ENCODE results near the gene G3BP1.
"Not testable (repeated sequence)": the region's sequence is repeated elsewhere in the genome, so short reads cannot be mapped to it uniquely, and the experiment has no call there.

Gene G3BP1

DNA sequence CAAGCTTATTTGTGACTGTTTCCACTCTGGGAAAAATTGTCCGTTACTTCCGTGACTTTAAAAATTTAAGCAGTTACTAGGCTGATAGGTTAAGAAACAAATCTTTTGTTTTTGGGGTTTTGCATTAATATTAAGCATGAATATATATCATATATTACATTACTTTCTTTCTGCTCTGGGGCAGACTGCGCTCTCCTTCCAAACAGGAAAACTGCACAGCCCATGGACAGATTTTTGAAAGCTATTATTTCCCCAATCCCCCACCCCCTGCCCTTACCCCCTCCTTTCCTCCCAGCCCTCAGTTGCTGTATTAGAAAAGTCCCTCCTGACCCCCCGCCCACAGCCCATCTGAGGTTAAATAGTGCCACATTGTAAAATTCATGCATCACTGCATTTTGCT is 50.4 kb downstream of the G3BP1 start:
- Mint-ChIP-seq H3K27ac (no peak overlapping the region), H3K9me3 (no peaks in the 10 kb centered on the region), H3K4me1 (ENCODE audit: low read depth) (no peaks in the 10 kb centered on the region), H3K36me3 (ENCODE audit: low read depth) (peaks cover 2% of the 10 kb centered on the region), H3K27me3 (ENCODE audit: low read depth) (no peaks in the 10 kb centered on the region), H3K4me3 (no peak overlapping the region)
- DNase-seq (ENCODE audit: low spot score) = no peak

GRCh38 chr5:151825445-151825844 is 53.7 kb downstream of the G3BP1 start:
- H3K27ac Mint-ChIP-seq = no peak overlapping the region
- H3K4me3 Mint-ChIP-seq = no peak overlapping the region
- peaks cover under 1% of the 10 kb centered on the region for H3K4me1 Mint-ChIP-seq (ENCODE audit: low read depth)
- H3K36me3 Mint-ChIP-seq (ENCODE audit: low read depth) = peaks cover 5% of the 10 kb centered on the region
- no peak for DNase-seq (ENCODE audit: low spot score)
- peaks cover 5% of the 10 kb centered on the region for H3K9me3 Mint-ChIP-seq
- no peaks in the 10 kb centered on the region for H3K27me3 Mint-ChIP-seq (ENCODE audit: low read depth)

GRCh38 chr5:151829370-151829769 is 57.6 kb downstream of the G3BP1 start:
- H3K4me3 Mint-ChIP-seq = no peak overlapping the region
- H3K27me3 Mint-ChIP-seq (ENCODE audit: low read depth) = no peaks in the 10 kb centered on the region
- no peak overlapping the region for H3K27ac Mint-ChIP-seq
- peaks cover 34% of the 10 kb centered on the region for H3K9me3 Mint-ChIP-seq
- DNase-seq (ENCODE audit: low spot score) = no peak
- H3K4me1 Mint-ChIP-seq (ENCODE audit: low read depth) = peaks cover 6% of the 10 kb centered on the region
- H3K36me3 Mint-ChIP-seq (ENCODE audit: low read depth) = peaks cover 19% of the 10 kb centered on the region

- H3K27me3 Mint-ChIP-seq (ENCODE audit: low read depth); H3K4me3 Mint-ChIP-seq; H3K27ac Mint-ChIP-seq; DNase-seq (ENCODE audit: low spot score); H3K4me1 Mint-ChIP-seq (ENCODE audit: low read depth): not testable (repeated sequence)
- H3K9me3 Mint-ChIP-seq = peaks cover 57% of the 10 kb centered on the region
- peaks cover 18% of the 10 kb centered on the region for H3K36me3 Mint-ChIP-seq (ENCODE audit: low read depth)
Measured at GRCh38 chr5:151832843-151833242, 61.1 kb downstream of the G3BP1 start.

DNA sequence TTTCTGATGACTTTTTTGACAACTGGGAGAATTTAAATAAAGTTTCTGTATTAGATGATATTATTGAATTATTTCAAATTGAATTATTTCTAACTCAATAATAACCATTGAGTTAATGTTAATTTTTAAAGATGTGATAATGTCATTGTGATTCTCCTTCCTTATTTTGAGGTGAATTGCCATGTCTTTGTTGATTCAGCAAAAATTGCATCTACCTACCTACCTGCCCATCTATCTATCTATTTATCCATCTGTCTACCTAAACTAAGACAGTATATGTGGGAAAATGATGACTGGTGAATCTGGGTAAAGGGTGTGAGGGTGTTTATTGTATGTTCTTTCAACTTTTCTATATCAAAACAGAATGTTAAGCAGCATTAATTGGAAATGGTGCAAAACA is 75.0 kb downstream of the G3BP1 start:
- no peak overlapping the region for H3K4me3 Mint-ChIP-seq
- no peaks in the 10 kb centered on the region for H3K27me3 Mint-ChIP-seq (ENCODE audit: low read depth)
- no peaks in the 10 kb centered on the region for H3K9me3 Mint-ChIP-seq
- no peak for DNase-seq (ENCODE audit: low spot score)
- no peak overlapping the region for H3K27ac Mint-ChIP-seq
- no peaks in the 10 kb centered on the region for H3K4me1 Mint-ChIP-seq (ENCODE audit: low read depth)
- H3K36me3 Mint-ChIP-seq (ENCODE audit: low read depth) = no peaks in the 10 kb centered on the region

DNA sequence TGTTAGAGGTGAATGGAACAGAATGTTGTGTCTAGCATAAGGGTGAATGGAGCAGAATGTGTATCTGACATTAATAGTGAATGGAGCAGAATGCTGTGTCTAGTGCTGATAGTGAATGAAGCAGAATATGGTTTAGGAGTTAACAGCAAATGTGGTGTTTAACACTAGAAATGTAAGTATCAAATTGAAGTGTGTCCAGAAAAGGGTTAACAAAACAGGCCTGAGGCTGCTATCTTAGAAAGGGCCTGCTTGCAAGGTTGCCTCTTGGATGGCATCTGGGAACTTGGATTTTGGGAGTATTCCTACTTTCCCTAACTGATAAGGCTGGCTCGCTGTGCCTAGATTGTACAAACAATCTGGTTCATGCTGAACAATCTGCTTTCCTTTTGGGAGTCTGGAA is 76.1 kb downstream of the G3BP1 start:
- no peaks in the 10 kb centered on the region for H3K36me3 Mint-ChIP-seq (ENCODE audit: low read depth)
- no peak for DNase-seq (ENCODE audit: low spot score)
- no peaks in the 10 kb centered on the region for H3K27me3 Mint-ChIP-seq (ENCODE audit: low read depth)
- no peak overlapping the region for H3K27ac Mint-ChIP-seq
- H3K4me3 Mint-ChIP-seq = no peak overlapping the region
- no peaks in the 10 kb centered on the region for H3K9me3 Mint-ChIP-seq
- no peaks in the 10 kb centered on the region for H3K4me1 Mint-ChIP-seq (ENCODE audit: low read depth)

GRCh38 chr5:151855701-151856100 is 83.9 kb downstream of the G3BP1 start:
- Mint-ChIP-seq H3K4me1 (ENCODE audit: low read depth) (no peaks in the 10 kb centered on the region), H3K36me3 (ENCODE audit: low read depth) (no peaks in the 10 kb centered on the region), H3K27me3 (ENCODE audit: low read depth) (no peaks in the 10 kb centered on the region), H3K9me3 (no peaks in the 10 kb centered on the region), H3K4me3 (no peak overlapping the region), H3K27ac (no peak overlapping the region)
- no peak for DNase-seq (ENCODE audit: low spot score)

DNA sequence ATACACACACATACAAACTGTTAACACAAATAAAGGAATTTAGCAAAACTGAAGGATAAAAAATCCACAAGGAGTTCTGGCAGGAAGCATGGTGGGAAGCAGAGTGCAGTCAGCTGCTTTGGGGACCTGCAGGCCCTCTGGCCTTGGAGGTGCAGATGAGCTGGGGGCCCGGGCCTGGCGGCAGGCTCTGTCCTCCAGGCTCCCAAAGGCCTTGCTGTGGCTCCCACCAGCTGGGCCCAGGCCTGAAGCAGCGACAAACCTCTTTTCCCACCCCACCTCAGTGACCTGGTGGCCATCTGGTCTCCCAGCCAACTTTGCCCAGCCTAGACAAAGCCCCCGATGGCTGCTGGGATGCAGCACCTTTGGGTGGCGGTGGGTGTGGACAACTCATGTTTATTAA is 85.1 kb downstream of the G3BP1 start:
- Mint-ChIP-seq H3K4me3 (no peak overlapping the region), H3K27ac (no peak overlapping the region), H3K4me1 (ENCODE audit: low read depth) (no peaks in the 10 kb centered on the region), H3K36me3 (ENCODE audit: low read depth) (no peaks in the 10 kb centered on the region), H3K27me3 (ENCODE audit: low read depth) (no peaks in the 10 kb centered on the region), H3K9me3 (no peaks in the 10 kb centered on the region)
- no peak for DNase-seq (ENCODE audit: low spot score)

- not testable (repeated sequence) for H3K27me3 Mint-ChIP-seq (ENCODE audit: low read depth); H3K36me3 Mint-ChIP-seq (ENCODE audit: low read depth); H3K27ac Mint-ChIP-seq; DNase-seq (ENCODE audit: low spot score); H3K9me3 Mint-ChIP-seq; H3K4me3 Mint-ChIP-seq; H3K4me1 Mint-ChIP-seq (ENCODE audit: low read depth)
Measured at GRCh38 chr5:151860867-151861266, 89.1 kb downstream of the G3BP1 start.

Measured in T-helper 2 cell treated with Interferon-gamma antibody and Interleukin-4, amounts not matched to agents 5 μg/mL and 100 μg/mL, for 36 hours (primary cell).